ENCODE measurements around the gene LRRC8D. TPM values are rescaled to one million over a fixed set of nuclear protein-coding genes. Genes with fewer than 3 reads are reported as not detected.

Gene LRRC8D
- total RNA-seq, 1 donor from 2014 or later = 17.0 TPM

DNA sequence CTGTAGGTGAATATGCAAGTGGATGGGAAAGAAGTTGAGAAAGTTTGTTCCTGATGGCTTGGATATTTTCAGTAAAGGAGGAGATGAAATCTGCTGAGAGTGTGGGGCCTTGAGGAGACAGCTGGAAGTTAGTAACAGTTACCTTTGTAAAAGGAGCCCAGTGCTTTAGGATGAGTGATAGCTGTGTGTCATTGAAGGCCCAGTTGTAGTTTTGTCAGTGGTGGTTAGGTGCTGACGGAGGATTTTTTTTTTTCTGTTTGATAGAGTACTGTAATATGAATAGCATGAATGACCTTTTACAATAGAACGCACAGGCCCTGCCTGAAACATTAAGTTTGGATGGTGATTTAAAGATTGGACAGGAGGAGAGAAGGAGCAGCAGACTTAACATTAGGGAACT lies 33.3 kb downstream of the LRRC8D start:
- Histone ChIP-seq H3K4me1 (no peaks in the 10 kb centered on the region), H3K4me3 (no peak overlapping the region), H3K9me3 (no peaks in the 10 kb centered on the region), H3K27me3 (no peaks in the 10 kb centered on the region), H3K36me3 (no peaks in the 10 kb centered on the region), H3K27ac (no peak overlapping the region)
- DNase-seq = no peak
- intact Hi-C loops (cut with DNase I) = no loop called here
- TF ChIP-seq, protein P1, sequence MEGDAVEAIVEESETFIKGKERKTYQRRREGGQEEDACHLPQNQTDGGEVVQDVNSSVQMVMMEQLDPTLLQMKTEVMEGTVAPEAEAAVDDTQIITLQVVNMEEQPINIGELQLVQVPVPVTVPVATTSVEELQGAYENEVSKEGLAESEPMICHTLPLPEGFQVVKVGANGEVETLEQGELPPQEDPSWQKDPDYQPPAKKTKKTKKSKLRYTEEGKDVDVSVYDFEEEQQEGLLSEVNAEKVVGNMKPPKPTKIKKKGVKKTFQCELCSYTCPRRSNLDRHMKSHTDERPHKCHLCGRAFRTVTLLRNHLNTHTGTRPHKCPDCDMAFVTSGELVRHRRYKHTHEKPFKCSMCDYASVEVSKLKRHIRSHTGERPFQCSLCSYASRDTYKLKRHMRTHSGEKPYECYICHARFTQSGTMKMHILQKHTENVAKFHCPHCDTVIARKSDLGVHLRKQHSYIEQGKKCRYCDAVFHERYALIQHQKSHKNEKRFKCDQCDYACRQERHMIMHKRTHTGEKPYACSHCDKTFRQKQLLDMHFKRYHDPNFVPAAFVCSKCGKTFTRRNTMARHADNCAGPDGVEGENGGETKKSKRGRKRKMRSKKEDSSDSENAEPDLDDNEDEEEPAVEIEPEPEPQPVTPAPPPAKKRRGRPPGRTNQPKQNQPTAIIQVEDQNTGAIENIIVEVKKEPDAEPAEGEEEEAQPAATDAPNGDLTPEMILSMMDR (IDR thresholded peaks at IDR 0.05) = no peak
- ATAC-seq = no peak

DNA sequence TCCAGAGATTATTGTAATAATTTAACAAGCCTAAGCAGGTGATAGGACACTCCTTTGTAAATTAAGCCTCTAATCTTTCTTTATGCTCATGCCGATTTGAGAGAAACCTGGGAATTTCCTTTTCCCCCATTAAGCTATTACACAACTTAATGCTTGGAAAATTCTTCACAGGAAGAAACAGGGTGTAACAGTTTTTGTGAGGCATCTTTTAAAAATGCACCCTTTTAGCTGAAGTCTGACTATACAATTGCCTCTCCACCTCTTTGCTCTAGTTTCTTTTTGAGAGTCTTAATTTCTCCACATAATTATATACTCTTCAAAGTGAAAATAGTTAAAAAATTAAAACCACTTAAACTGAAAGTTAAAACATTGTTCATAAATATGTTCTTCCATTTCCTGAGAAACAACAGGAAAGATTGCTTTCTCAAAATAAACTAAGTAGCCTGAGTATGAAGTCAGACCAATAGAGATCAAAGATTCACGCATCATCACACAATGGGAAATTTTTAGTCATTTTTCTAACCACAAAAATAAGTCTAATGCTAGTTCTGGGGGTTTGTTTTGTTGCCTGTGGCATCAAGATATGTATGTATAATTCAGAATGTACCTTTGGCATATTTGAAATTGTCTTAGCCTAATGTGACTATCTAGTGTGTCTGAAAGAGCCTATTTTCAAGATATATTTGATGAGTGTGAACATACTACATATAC lies 34.7 kb downstream of the LRRC8D start:
- Histone ChIP-seq H3K36me3 (no peaks in the 10 kb centered on the region), H3K4me1 (no peaks in the 10 kb centered on the region), H3K27me3 (no peaks in the 10 kb centered on the region), H3K27ac (no peak overlapping the region), H3K4me3 (no peak overlapping the region), H3K9me3 (no peaks in the 10 kb centered on the region)
- DNase-seq (no peak), ATAC-seq (no peak)
- TF ChIP-seq, protein P1 (IDR thresholded peaks at IDR 0.05) = no peak
- intact Hi-C loops (cut with DNase I) = no loop called here

DNA sequence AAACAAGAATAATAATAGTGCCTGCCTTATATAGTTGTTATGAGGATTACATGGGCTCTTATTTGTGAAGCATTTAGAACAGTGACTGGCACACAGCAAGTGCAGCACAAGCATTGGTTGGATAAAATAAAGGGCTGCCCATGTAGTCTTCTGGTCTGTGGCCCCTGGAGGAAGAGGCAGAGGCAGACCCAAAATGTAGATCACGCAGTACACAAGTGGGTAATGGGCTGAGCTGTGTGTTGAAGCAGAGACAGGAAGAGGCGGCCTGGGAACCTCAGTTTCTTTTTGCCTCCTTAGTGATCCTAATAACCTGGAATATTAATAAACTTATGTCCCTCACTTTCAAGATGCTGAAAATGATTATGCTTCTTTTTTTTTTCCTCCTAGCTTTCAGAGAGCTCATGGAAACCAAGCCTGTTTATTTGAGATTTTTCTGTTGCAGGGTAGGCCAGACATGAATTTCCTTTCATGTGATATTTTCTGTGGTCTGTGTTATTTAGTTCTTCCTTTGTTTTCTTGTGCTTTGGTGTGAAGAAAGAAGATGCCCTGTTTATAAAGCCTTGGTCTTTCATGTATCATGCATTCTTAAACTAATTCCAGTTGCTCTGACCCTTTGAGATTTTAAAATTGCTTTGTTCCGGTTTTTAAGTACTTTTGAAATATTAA lies 42.5 kb downstream of the LRRC8D start:
- TF ChIP-seq, protein P1 (IDR thresholded peaks at IDR 0.05) = no peak
- Histone ChIP-seq H3K4me3 (no peak overlapping the region), H3K27me3 (no peaks in the 10 kb centered on the region), H3K4me1 (no peaks in the 10 kb centered on the region), H3K36me3 (no peaks in the 10 kb centered on the region), H3K27ac (no peak overlapping the region), H3K9me3 (no peaks in the 10 kb centered on the region)
- DNase-seq = no peak
- intact Hi-C loops (cut with DNase I) = no loop called here
- no peak for ATAC-seq

DNA sequence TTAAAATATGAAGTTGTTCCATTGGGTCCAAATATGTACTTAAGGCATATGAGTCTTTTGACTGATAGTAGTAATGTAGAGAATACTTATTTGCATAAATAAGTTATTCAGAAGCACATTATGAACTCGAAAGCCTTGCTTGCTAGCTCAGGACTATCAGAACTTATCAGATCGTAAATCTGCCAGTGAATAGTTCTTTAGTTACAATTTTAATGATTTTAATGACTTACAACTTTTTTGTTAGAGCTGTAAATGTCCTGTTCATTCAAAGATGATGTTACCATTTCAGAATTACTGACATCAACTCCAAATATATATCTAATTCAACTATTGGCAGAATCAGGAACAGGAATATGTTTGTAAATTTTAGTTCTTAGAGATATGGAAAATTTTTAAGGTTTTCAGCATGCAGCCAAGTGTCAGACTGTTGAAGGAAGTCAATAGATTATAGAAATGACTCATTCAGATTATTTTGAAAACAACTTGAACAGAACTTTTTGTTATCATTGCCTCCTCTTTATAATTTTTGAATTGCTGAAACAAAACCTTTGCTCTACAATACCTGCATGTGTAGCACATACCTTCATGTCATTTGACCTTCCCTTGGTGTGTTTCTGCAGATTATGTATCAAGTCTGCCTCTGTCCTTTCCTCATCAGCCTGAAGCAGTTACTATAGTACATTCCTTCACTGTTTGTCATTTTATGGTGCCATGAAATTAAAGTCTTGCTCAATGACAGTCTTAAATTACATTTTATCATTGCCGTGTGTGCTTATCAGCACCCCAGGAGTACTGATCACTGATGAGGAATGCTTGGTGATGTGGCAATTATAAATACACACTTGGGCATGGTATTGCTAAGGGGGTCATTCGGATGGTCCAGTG lies 44.9 kb downstream of the LRRC8D start:
- Histone ChIP-seq H3K4me3 (no peak overlapping the region), H3K36me3 (no peaks in the 10 kb centered on the region), H3K9me3 (no peaks in the 10 kb centered on the region), H3K27me3 (no peaks in the 10 kb centered on the region), H3K4me1 (no peaks in the 10 kb centered on the region), H3K27ac (no peak overlapping the region)
- DNase-seq (no peak), ATAC-seq (no peak)
- intact Hi-C loops (cut with DNase I) = no loop called here
- TF ChIP-seq, protein P1 (IDR thresholded peaks at IDR 0.05) = no peak

DNA sequence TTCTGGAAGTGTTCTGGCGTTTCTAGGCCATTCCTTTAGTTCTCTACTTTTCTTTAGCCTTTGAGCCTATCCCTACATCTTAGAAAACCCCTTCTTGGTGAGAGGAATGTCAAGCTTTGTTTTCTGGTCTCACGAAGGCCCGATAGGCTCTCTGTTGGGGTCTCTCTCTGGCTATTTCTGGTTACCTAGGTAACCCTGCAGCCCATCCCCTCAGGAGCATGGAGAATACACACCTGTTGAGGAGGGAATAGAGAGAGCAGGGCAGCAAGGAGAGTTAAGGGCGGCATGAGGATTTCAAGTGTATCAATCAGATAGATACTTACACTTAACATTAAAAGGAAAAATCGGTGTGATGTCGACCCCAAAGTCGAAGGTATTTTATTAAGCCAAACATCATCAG lies 45.7 kb downstream of the LRRC8D start:
- H3K27ac ChIP-seq = no peak overlapping the region
- H3K4me3 ChIP-seq = no peak overlapping the region
- no peaks in the 10 kb centered on the region for H3K9me3 ChIP-seq
- H3K27me3 ChIP-seq = no peaks in the 10 kb centered on the region
- no peaks in the 10 kb centered on the region for H3K4me1 ChIP-seq
- no peak for ATAC-seq
- no peaks in the 10 kb centered on the region for H3K36me3 ChIP-seq
- intact Hi-C loops (cut with DNase I) = no loop called here
- TF ChIP-seq, protein P1 (IDR thresholded peaks at IDR 0.05) = no peak
- DNase-seq = no peak

Measured in upper lobe of right lung (tissue), 1 donor.